Measurements from ENCODE around the gene RBM20. TPM values are rescaled to one million over a fixed set of nuclear protein-coding genes. Genes with fewer than 3 reads are reported as not detected.
A peak's percentile ranks its signal among the peaks of the same experiment; 100 is the strongest.

The RBM20 gene
- total RNA-seq, 1 experiment from 2014 or later = 0.11 TPM

- DNase-seq = peak in 1 of 2 experiments; percentile 47
- no peak for TF ChIP-seq EZH2 (IDR thresholded peaks at IDR 0.05; ENCODE audit: low read depth)
- TF ChIP-seq CTCF (conservative IDR thresholded peaks at IDR 0.05) = no peak
- H3K4me1 ChIP-seq (replicated peaks; ENCODE audit: insufficient read depth) = peaks cover 8% of the 10 kb centered on the region
- no peak overlapping the region for H2AFZ ChIP-seq
- intact Hi-C loops (cut with micrococcal nuclease; ENCODE audit: unreplicated experiment) = no loop called here
- ChIA-PET POLR2A (ENCODE audit: unreplicated experiment) (no interaction called here), CTCF (no interaction called here)
- H3K27ac ChIP-seq = no peak overlapping the region
- H3F3A ChIP-seq (ENCODE audit: insufficient read depth, low read depth) = 0 out of 2 replicates have a peak, but pooled peaks cover 2% of the 10 kb centered on the region
- H4K20me1 ChIP-seq (ENCODE audit: insufficient read depth) = no peaks in the 10 kb centered on the region
- H3K36me3 ChIP-seq (ENCODE audit: low read depth) = no peaks in the 10 kb centered on the region
- no peaks in the 10 kb centered on the region for H3K9me2 ChIP-seq (ENCODE audit: insufficient read depth)
- no peaks in the 10 kb centered on the region for H3K9me3 ChIP-seq (ENCODE audit: insufficient read depth, low read depth)
- no peak overlapping the region for H3K4me3 ChIP-seq
- H3K4me2 ChIP-seq = no peak overlapping the region
- no peaks in the 10 kb centered on the region for H3K27me3 ChIP-seq (ENCODE audit: insufficient read depth, low read depth)
- no peaks in the 10 kb centered on the region for H3K79me2 ChIP-seq (ENCODE audit: low read depth)
- no TSS peak for BruUV-seq (replicated peaks)
Measured at GRCh38 chr10:110857265-110858171, 213.4 kb downstream of the RBM20 start.

GRCh38 chr10:110858297-110858934 lies 214.3 kb downstream of the RBM20 start:
- POLR2A ChIA-PET (ENCODE audit: unreplicated experiment) = interaction anchor here (0.8 kb wide), 1 partner anchor 39 kb away, joined by 6 read pairs; no protein-coding TSS in a partner anchor
- no peaks in the 10 kb centered on the region for H4K20me1 ChIP-seq (ENCODE audit: insufficient read depth)
- H3K36me3 ChIP-seq (ENCODE audit: low read depth) = no peaks in the 10 kb centered on the region
- CTCF ChIA-PET = no interaction called here
- intact Hi-C loops (cut with micrococcal nuclease; ENCODE audit: unreplicated experiment) = no loop called here
- H2AFZ ChIP-seq = no peak overlapping the region
- H3K4me2 ChIP-seq = no peak overlapping the region
- BruUV-seq (replicated peaks) = no TSS peak
- no peaks in the 10 kb centered on the region for H3K9me2 ChIP-seq (ENCODE audit: insufficient read depth)
- H3K79me2 ChIP-seq (ENCODE audit: low read depth) = no peaks in the 10 kb centered on the region
- H3K4me1 ChIP-seq (replicated peaks; ENCODE audit: insufficient read depth) = no peaks in the 10 kb centered on the region
- H3K4me3 ChIP-seq = no peak overlapping the region
- TF ChIP-seq CTCF (conservative IDR thresholded peaks at IDR 0.05) (no peak), EZH2 (IDR thresholded peaks at IDR 0.05; ENCODE audit: low read depth) (no peak)
- no peaks in the 10 kb centered on the region for H3K9me3 ChIP-seq (ENCODE audit: insufficient read depth, low read depth)
- peak in 1 of 2 experiments; percentile 50 for DNase-seq
- H3K27ac ChIP-seq = no peak overlapping the region
- no peaks in the 10 kb centered on the region for H3K27me3 ChIP-seq (ENCODE audit: insufficient read depth, low read depth)
- no peaks in the 10 kb centered on the region for H3F3A ChIP-seq (ENCODE audit: insufficient read depth, low read depth)

GRCh38 chr10:110859206-110859972 lies 215.3 kb downstream of the RBM20 start:
- Histone ChIP-seq H3K27me3 (ENCODE audit: insufficient read depth, low read depth) (no peaks in the 10 kb centered on the region), H3K4me2 (no peak overlapping the region), H3K4me1 (replicated peaks; ENCODE audit: insufficient read depth) (0 out of 2 replicates have a peak, but pooled peaks cover 2% of the 10 kb centered on the region), H3K79me2 (ENCODE audit: low read depth) (no peaks in the 10 kb centered on the region), H4K20me1 (ENCODE audit: insufficient read depth) (no peaks in the 10 kb centered on the region), H3K36me3 (ENCODE audit: low read depth) (no peaks in the 10 kb centered on the region), H2AFZ (no peak overlapping the region), H3K9me3 (ENCODE audit: insufficient read depth, low read depth) (no peaks in the 10 kb centered on the region), H3K27ac (no peak overlapping the region), H3K4me3 (no peak overlapping the region), H3K9me2 (ENCODE audit: insufficient read depth) (no peaks in the 10 kb centered on the region), H3F3A (ENCODE audit: insufficient read depth, low read depth) (no peaks in the 10 kb centered on the region)
- no peak for DNase-seq
- ChIA-PET POLR2A (ENCODE audit: unreplicated experiment) (interaction anchor here (0.5 to 0.8 kb wide), 2 partner anchors 40 to 179 kb away, joined by 3 to 6 read pairs; no protein-coding TSS in a partner anchor), CTCF (no interaction called here)
- intact Hi-C loops (cut with micrococcal nuclease; ENCODE audit: unreplicated experiment) = no loop called here
- no TSS peak for BruUV-seq (replicated peaks)
- TF ChIP-seq EZH2 (IDR thresholded peaks at IDR 0.05; ENCODE audit: low read depth) = no peak
- TF ChIP-seq CTCF (conservative IDR thresholded peaks at IDR 0.05) = no peak

Measured in PC-9 (cell line).